Lower leg skin (tissue), 4 donors: ENCODE measurements around the gene AMD1. TPM values are rescaled to one million over a fixed set of nuclear protein-coding genes. Genes with fewer than 3 reads are reported as not detected.
"Not testable (repeated sequence)": the region's sequence is repeated elsewhere in the genome, so short reads cannot be mapped to it uniquely, and the experiment has no call there.

Experiments
- DNase-seq, 2 donors: peaks; one replicate each; pipeline ENCODE4 v3.0.0-alpha.2; 2019; ENCODE audit warnings: low spot score in 2 of 2
- H3K4me3 ChIP-seq: fragments of 200-600 bp; sonication (generic); 2 replicates; pipeline ENCODE4 v1.5.1; 2017; ENCODE audit warnings: mild to moderate bottlenecking, low read depth; ENCODE audit not compliant: poor library complexity, severe bottlenecking
- POLR2A ChIP-seq, 2 donors: fragments of 450-650 bp; IDR thresholded peaks; one replicate each; pipeline ENCODE4 v1.6.1; 2016 to 2017; ENCODE audit warnings: antibody characterized with exemption in 2 of 2, mild to moderate bottlenecking in 1 of 2, moderate library complexity in 1 of 2
- WGBS, 2 donors: methylation state at CpG; one replicate each; pipeline ENCODE4 v1.1.5; 2018; 5-methylcytosine and 5-hydroxymethylcytosine counted together
- intact Hi-C: fragments of 100-400 bp; cut with DNase I; formaldehyde crosslinking; loops from one replicate; pipeline ENCODE4 v1.15.0; 2023; ENCODE audit warnings: low total_unique reads
- total RNA-seq, 4 donors: library from RNA; depleted of rRNA; stranded (reverse); fragments of >200 nt; gene quantifications; one replicate each; pipeline ENCODE4 v1.1.0, GENCODE V29; 2016
- TF ChIP-seq, protein P1 (sequence below), 3 donors: fragments of 450-650 bp; IDR thresholded peaks; one replicate each; pipeline ENCODE4 v1.5.1; 2016; ENCODE audit warnings: antibody characterized with exemption in 3 of 3, mild to moderate bottlenecking in 3 of 3, moderate library complexity in 2 of 3

Gene AMD1
- total RNA-seq, 4 donors from 2014 or later = 36.3 to 49.8 (median 40.4) TPM

DNA sequence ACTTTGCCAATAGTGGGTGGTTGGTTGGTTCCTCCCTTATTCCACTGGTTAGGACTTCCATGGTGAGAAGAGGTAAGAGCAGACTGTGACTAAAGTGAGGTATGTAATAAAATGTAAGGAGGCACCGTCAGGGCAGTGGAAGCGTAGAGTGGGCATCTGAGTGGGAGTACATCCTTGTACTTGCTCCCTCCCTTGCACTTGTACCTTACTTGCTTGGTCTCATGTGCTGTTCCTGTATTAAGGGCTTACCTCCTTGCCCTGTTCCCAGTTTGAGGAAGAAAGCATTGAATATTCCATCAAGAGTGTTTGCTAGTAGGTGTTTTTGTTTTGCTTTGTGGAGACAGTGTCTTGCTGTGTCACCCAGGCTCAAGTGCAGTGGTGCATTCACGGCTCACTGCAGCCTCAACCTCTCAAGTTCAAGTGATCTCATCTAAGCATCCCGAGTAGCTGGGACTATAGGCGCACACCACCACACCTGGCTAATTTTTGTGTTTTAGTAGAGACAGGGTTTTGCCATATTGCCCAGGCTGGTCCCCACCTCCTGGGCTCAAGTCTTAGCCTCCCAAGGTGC is 25.5 kb downstream of the AMD1 start:
- H3K4me3 ChIP-seq = no peak overlapping the region
- 93 to 94% methylated on average over 5 of the region's 5 CpGs for WGBS, 2 donors
- TF ChIP-seq POLR2A (IDR thresholded peaks at IDR 0.05) = no peak
- TF ChIP-seq, protein P1, sequence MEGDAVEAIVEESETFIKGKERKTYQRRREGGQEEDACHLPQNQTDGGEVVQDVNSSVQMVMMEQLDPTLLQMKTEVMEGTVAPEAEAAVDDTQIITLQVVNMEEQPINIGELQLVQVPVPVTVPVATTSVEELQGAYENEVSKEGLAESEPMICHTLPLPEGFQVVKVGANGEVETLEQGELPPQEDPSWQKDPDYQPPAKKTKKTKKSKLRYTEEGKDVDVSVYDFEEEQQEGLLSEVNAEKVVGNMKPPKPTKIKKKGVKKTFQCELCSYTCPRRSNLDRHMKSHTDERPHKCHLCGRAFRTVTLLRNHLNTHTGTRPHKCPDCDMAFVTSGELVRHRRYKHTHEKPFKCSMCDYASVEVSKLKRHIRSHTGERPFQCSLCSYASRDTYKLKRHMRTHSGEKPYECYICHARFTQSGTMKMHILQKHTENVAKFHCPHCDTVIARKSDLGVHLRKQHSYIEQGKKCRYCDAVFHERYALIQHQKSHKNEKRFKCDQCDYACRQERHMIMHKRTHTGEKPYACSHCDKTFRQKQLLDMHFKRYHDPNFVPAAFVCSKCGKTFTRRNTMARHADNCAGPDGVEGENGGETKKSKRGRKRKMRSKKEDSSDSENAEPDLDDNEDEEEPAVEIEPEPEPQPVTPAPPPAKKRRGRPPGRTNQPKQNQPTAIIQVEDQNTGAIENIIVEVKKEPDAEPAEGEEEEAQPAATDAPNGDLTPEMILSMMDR (IDR thresholded peaks at IDR 0.05) = no peak
- intact Hi-C loops = no loop called here
- DNase-seq = no peak

DNA sequence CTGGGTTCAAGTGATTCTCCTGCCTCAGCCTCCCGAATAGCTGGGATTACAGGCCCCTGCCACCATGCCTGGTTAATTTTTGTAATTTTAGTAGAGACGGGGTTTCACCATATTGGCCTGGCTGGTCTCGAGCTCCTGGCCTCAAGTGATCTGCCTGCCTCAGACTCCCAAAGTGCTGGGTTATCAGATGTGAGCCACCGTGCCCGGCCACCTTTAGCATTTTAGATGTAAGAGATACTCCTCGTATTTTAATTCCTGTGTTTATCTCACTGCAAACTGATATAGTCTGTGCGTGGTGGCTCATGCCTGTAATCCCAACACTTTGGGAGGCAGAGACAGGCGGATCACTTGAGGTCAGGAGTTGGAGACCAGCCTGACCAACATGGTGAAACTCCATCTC is 27.0 kb downstream of the AMD1 start:
- DNase-seq, intact Hi-C loops, H3K4me3 ChIP-seq: not testable (repeated sequence)
- 91 to 93% methylated on average over 8 of the region's 8 CpGs for WGBS, 2 donors

DNA sequence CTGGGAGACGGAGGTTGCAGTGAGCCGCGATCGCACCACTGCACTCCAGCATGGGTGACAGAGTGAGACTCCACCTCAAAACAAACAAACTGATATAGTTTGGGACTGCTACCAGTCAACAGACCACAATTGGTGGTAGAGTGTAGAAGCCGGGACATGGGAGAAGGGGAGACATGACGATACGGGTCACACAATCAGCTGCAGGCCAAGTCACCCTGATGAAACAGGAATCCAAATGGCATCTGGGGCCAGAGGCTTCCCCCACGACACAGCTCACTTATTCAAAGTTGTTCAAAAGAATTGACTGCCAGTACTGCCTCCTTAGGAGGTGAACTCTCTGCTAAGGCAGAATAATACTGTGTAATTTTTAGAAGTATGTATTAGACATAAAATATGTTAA is 27.5 kb downstream of the AMD1 start:
- WGBS, 2 donors = 90 to 96% methylated on average over 8 of the region's 8 CpGs
- H3K4me3 ChIP-seq = no peak overlapping the region
- TF ChIP-seq POLR2A (IDR thresholded peaks at IDR 0.05) = no peak
- intact Hi-C loops = no loop called here
- no peak for DNase-seq

DNA sequence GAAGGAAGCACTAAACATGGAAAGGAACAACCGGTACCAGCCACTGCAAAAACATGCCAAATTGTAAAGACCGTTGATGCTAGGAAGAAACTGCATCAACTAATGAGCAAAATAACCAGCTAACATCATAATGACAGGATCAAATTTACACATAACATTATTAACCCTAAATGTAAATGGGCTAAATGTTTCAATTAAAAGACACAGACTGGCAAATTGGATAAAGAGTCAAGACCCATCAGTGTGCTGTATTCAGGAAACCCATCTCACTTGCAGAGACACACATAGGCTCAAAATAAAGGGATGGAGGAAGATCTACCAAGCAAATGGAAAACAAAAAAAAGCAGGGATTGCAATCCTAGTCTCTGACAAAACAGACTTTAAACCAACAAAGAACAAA is 31.7 kb downstream of the AMD1 start:
- 96 to 100% methylated on average over 2 of the region's 2 CpGs for WGBS, 2 donors
- H3K4me3 ChIP-seq, DNase-seq, intact Hi-C loops: not testable (repeated sequence)

DNA sequence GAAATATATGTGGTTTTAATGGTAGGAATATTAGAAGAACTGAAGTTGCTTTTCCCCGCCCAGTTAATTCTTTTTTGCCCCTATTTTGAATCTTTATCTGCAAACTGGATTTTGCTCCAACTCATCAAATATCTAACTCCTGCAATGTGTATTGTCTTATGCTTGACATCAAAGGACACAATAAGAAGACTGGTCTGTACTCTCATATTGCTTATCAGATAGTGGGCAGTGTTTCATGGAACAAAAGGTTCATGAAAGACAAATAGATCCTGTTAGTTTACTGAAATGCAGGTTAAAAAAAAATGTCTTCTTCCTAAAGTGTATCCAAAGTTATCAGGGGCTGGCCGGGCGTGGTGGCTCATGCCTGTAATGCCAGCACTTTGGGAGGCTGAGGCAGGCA is 56.2 kb downstream of the AMD1 start:
- intact Hi-C loops = no loop called here
- WGBS, 2 donors = 71 to 94% methylated on average over 3 of the region's 3 CpGs
- TF ChIP-seq, protein P1 (IDR thresholded peaks at IDR 0.05) = no peak
- no peak for TF ChIP-seq POLR2A (IDR thresholded peaks at IDR 0.05)
- no peak for DNase-seq
- H3K4me3 ChIP-seq = no peak overlapping the region

DNA sequence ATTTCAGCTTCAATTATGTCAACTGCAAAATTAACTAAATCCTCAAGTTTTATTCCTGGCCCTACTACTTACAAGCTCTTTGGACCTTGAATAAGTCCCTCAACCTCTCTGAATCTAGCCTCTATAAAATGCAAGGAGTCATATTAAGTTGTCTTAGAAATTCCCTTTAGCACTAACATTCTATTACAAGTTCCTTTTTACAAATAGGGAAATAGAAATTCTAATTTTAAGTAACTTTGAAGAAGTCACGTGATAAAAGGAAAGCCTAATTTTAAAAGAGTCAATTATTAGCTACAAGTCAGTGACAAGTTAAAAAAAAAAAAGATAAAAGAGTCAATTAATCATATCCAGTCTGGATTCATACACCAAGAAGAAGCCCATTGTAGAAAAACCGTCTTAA is 59.3 kb downstream of the AMD1 start:
- WGBS, 2 donors = 57 to 78% methylated on average over 2 of the region's 2 CpGs
- no peak for TF ChIP-seq POLR2A (IDR thresholded peaks at IDR 0.05)
- TF ChIP-seq, protein P1 (IDR thresholded peaks at IDR 0.05) = no peak
- intact Hi-C loops = no loop called here
- DNase-seq = no peak
- no peak overlapping the region for H3K4me3 ChIP-seq

DNA sequence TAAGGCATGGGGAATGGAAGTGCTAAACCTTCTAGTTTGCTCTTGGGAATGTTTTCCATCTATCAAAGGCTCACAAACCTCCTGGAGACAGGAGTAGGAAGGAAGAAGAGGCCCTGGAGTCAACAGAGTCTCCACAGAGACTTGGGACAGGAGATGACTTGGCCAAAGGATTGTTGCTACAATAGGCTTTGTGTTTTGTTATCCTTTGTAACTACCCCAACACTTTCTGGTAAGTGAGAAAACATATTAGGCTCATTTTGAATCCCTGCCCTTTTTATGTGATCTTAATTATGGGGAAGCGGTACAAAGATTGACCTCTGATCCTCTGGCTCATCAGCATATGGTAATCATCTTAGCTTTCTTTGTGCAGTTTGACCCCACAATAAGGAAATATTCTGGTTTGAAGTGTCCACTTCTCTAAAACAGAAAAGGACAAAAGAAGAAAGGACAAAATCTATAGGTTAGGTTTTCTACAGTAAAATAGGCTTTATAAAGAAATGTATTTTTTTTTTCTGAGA is 59.9 kb downstream of the AMD1 start:
- DNase-seq = no peak
- WGBS, 2 donors = 84 to 90% methylated on average over 1 of the region's 1 CpG
- intact Hi-C loops = no loop called here
- TF ChIP-seq, protein P1 (IDR thresholded peaks at IDR 0.05) = no peak
- TF ChIP-seq POLR2A (IDR thresholded peaks at IDR 0.05) = no peak
- H3K4me3 ChIP-seq = no peak overlapping the region
